Measurements from ENCODE around the gene TAGLN. TPM values are rescaled to one million over a fixed set of nuclear protein-coding genes. Genes with fewer than 3 reads are reported as not detected.

The TAGLN gene
- total and polyA plus RNA-seq, 4 donors, result 4,857 to 13,815 (median 11,407) TPM

DNA sequence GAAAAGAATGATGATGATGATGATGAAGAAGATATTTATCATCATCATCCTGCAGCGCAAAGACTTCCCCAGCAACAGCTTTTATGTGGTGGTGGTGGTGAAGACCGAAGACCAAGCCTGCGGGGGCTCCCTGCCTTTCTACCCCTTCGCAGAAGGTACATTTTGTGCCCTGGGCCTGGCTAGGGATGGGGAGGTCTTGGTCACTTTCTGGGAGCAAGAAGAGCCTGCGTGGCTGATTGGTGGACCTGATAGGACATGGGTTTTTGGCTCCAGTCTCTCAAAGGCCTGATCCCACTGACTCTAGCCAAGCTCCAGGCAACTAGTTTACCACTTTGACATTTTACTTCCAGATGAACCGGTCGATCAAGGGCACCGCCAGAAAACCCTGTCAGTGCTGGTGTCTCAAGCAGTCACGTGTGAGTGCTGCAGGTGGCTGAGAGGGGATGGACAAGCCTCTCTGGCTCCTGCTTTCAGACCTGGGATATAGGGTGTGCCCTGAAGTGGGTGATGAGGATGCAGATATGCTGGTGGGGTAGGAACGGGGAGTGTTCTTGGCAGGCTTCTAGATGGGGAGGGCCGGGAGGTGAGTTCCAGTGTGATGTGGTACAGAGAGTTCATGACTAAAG, 15.3 kb upstream of the TAGLN start:
- H3K4me1 ChIP-seq (ENCODE audit: control insufficient read depth in 1 of 2, insufficient read depth in 2 of 2, low read length in 2 of 2), result peaks cover 0 to 3% of the 10 kb centered on the region in 2 donors
- DNase-seq (peak; percentile 21 to 51), ATAC-seq (ENCODE audit: low FRiP score) (no peak)
- H3K9me3 ChIP-seq (ENCODE audit: control insufficient read depth, low read length), result no peaks in the 10 kb centered on the region
- no peaks in the 10 kb centered on the region for H3K36me3 ChIP-seq (ENCODE audit: control insufficient read depth in 1 of 2, insufficient read depth in 2 of 2, low read length in 1 of 2)
- WGBS, 2 donors, result 85 to 92% methylated on average over 11 of the region's 11 CpGs
- H3K27ac ChIP-seq (ENCODE audit: low read depth in 1 of 2, low read length in 2 of 2), result no peak overlapping the region
- H3K27me3 ChIP-seq (ENCODE audit: control insufficient read depth in 1 of 2, insufficient read depth in 2 of 2, low read length in 1 of 2), result no peaks in the 10 kb centered on the region
- no peak overlapping the region for H3K4me3 ChIP-seq (ENCODE audit: low read length in 2 of 2)
- intact Hi-C loops (cut with DNase I), result loop anchor here in 1 of 2 donors (5.0 kb wide), 1 partner anchor 43 kb away; no protein-coding TSS in a partner anchor

- Histone ChIP-seq H3K27me3 (ENCODE audit: control insufficient read depth in 1 of 2, insufficient read depth in 2 of 2, low read length in 1 of 2) (no peaks in the 10 kb centered on the region), H3K4me1 (ENCODE audit: control insufficient read depth in 1 of 2, insufficient read depth in 2 of 2, low read length in 2 of 2) (no peaks in the 10 kb centered on the region), H3K4me3 (ENCODE audit: low read length in 2 of 2) (no peak overlapping the region), H3K36me3 (ENCODE audit: control insufficient read depth in 1 of 2, insufficient read depth in 2 of 2, low read length in 1 of 2) (peaks cover 0 to 2% of the 10 kb centered on the region in 2 donors), H3K9me3 (ENCODE audit: control insufficient read depth, low read length) (no peaks in the 10 kb centered on the region), H3K27ac (ENCODE audit: low read depth in 1 of 2, low read length in 2 of 2) (no peak overlapping the region)
- WGBS, 2 donors, result 79 to 84% methylated on average over 5 of the region's 5 CpGs
- DNase-seq (no peak), ATAC-seq (ENCODE audit: low FRiP score) (no peak)
- intact Hi-C loops (cut with DNase I), result no loop called here
Observed at GRCh38 chr11:117185736-117186430, 13.3 kb upstream of the TAGLN start.

DNA sequence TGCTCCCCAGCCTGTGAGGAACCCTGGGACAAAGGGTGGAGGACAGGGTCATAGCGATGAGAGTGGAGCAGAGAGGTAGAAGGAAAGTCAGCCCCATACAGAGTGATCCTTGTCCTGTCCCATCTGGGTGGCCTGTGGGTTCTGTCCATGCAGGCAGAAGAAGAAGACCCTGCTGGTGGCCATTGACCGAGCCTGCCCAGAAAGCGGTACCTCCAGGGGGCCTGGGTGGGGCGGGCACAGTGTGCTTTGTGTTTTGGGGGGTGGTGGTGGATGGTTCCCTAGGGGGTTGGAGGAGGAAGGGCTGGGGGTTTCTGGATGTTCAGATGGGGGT, 12.8 kb upstream of the TAGLN start:
- no peak overlapping the region for H3K4me3 ChIP-seq (ENCODE audit: low read length in 2 of 2)
- intact Hi-C loops (cut with DNase I), result no loop called here
- DNase-seq (peak in 1 of 2 donors; percentile 55), ATAC-seq (ENCODE audit: low FRiP score) (no peak)
- no peak overlapping the region for H3K27ac ChIP-seq (ENCODE audit: low read depth in 1 of 2, low read length in 2 of 2)
- H3K4me1 ChIP-seq (ENCODE audit: control insufficient read depth in 1 of 2, insufficient read depth in 2 of 2, low read length in 2 of 2), result no peaks in the 10 kb centered on the region
- H3K36me3 ChIP-seq (ENCODE audit: control insufficient read depth in 1 of 2, insufficient read depth in 2 of 2, low read length in 1 of 2), result peaks cover 0 to 2% of the 10 kb centered on the region in 2 donors
- 93 to 98% methylated on average over 4 of the region's 4 CpGs for WGBS, 2 donors
- H3K9me3 ChIP-seq (ENCODE audit: control insufficient read depth, low read length), result no peaks in the 10 kb centered on the region
- H3K27me3 ChIP-seq (ENCODE audit: control insufficient read depth in 1 of 2, insufficient read depth in 2 of 2, low read length in 1 of 2), result no peaks in the 10 kb centered on the region

DNA sequence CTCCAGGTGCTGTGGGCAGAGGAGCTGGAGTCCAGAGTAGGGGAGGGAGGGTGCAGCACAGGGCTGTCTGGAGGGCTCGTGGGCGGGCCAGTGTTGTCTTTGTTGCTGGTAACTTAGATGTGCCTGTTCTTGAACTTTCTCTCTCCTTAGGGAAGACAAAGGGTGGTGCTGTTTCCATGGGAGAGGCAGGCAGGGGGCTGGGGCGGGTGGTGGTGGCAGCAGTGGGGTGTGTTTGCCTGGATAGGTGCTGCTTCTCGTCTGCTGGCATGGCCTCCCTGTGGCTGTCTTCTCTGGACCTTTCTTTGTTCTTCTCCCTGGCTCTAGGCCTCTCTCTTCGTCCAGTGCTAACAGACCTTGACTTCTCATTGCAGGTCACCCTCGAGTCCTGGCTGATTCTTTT, 12.2 kb upstream of the TAGLN start:
- H3K4me1 ChIP-seq (ENCODE audit: control insufficient read depth in 1 of 2, insufficient read depth in 2 of 2, low read length in 2 of 2), result no peaks in the 10 kb centered on the region
- DNase-seq (peak in 1 of 2 donors; percentile 65), ATAC-seq (ENCODE audit: low FRiP score) (no peak)
- peaks cover 0 to 2% of the 10 kb centered on the region in 2 donors for H3K36me3 ChIP-seq (ENCODE audit: control insufficient read depth in 1 of 2, insufficient read depth in 2 of 2, low read length in 1 of 2)
- H3K4me3 ChIP-seq (ENCODE audit: low read length in 2 of 2), result no peak overlapping the region
- H3K27me3 ChIP-seq (ENCODE audit: control insufficient read depth in 1 of 2, insufficient read depth in 2 of 2, low read length in 1 of 2), result no peaks in the 10 kb centered on the region
- 76 to 82% methylated on average over 6 of the region's 6 CpGs for WGBS, 2 donors
- intact Hi-C loops (cut with DNase I), result no loop called here
- H3K9me3 ChIP-seq (ENCODE audit: control insufficient read depth, low read length), result no peaks in the 10 kb centered on the region
- no peak overlapping the region for H3K27ac ChIP-seq (ENCODE audit: low read depth in 1 of 2, low read length in 2 of 2)

DNA sequence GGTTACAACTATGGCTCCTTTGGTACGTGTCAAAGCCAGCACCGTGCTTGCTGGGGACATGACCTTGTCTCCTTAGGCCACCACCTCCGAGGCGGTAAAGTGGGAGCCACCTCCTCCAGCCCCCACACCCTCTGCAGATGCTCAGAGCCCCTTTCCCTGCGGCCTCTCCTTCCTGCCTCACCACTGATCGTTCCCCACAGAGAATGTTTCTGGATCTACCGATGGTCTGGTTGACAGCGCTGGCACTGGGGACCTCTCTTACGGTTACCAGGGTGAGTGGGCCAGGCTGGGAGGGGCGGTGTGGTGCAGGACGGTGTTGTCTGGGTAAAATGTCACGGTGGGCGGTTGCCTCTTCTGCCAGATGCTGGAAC, 11.8 kb upstream of the TAGLN start:
- WGBS, 2 donors, result 87 to 89% methylated on average over 13 of the region's 13 CpGs
- Histone ChIP-seq H3K27ac (ENCODE audit: low read depth in 1 of 2, low read length in 2 of 2) (no peak overlapping the region), H3K9me3 (ENCODE audit: control insufficient read depth, low read length) (no peaks in the 10 kb centered on the region), H3K36me3 (ENCODE audit: control insufficient read depth in 1 of 2, insufficient read depth in 2 of 2, low read length in 1 of 2) (peaks cover 0 to 2% of the 10 kb centered on the region in 2 donors), H3K4me3 (ENCODE audit: low read length in 2 of 2) (no peak overlapping the region), H3K27me3 (ENCODE audit: control insufficient read depth in 1 of 2, insufficient read depth in 2 of 2, low read length in 1 of 2) (no peaks in the 10 kb centered on the region), H3K4me1 (ENCODE audit: control insufficient read depth in 1 of 2, insufficient read depth in 2 of 2, low read length in 2 of 2) (no peaks in the 10 kb centered on the region)
- DNase-seq (peak in 1 of 2 donors; percentile 63), ATAC-seq (ENCODE audit: low FRiP score) (no peak)
- intact Hi-C loops (cut with DNase I), result no loop called here

DNA sequence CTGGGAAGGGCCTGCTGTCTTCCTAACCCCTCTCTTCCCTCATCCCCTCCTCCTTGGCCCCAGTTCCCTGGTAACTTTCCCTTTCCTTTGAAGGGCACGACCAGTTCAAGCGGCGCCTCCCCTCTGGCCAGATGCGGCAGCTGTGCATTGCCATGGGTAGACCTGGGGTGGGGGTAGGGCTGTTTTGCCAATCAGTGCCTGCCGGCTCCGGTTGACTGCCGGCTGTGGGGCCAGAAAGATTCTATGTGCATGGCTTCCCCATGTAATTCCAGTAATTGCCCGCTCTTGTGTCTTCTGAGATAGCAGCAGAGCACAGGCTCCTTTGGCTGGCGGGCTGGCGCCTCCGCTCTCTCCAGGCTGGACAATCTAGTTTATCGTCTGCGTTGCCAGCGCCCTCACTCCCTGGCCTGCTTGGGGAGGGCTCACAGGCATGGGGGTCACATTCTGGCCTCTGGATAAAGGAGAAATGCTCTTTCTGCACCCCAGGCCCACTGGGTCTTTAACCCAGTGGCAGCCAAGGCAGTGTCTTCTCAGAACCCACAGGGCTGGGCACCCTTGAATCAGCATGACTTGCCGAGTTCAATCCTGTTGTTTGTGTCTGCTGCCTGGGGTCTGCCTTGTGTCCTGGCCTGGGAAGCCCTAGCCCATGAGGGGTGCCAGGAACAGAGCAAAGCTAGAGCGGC, 11.2 kb upstream of the TAGLN start:
- H3K27ac ChIP-seq (ENCODE audit: low read depth in 1 of 2, low read length in 2 of 2), result no peak overlapping the region
- intact Hi-C loops (cut with DNase I), result no loop called here

DNA sequence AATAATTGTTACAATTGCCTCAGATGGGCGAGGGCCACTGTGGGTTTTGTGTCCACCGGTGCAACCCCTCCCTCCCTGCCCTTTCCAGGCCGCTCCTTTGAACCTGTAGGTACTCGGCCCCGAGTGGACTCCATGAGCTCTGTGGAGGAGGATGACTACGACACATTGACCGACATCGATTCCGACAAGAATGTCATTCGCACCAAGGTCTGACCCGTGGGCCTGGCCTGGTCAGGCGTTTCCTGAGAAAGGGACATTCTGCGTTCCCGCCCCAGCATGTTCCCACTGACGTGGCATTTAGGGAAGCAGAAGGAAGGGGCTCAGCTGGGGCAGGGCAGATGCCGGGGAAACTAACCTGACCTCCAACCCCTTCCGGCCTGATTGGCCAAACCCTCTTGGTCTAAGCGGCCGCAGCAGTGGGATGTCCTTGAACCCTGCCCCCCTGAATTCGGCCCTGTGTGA, 10.5 kb upstream of the TAGLN start:
- WGBS, 2 donors, result 85 to 86% methylated on average over 20 of the region's 20 CpGs
- peak in 1 of 2 donors; percentile 77 for DNase-seq
- intact Hi-C loops (cut with DNase I), result no loop called here
- Histone ChIP-seq H3K9me3 (ENCODE audit: control insufficient read depth, low read length) (no peaks in the 10 kb centered on the region), H3K36me3 (ENCODE audit: control insufficient read depth in 1 of 2, insufficient read depth in 2 of 2, low read length in 1 of 2) (peaks cover 0 to 2% of the 10 kb centered on the region in 2 donors), H3K27me3 (ENCODE audit: control insufficient read depth in 1 of 2, insufficient read depth in 2 of 2, low read length in 1 of 2) (no peaks in the 10 kb centered on the region), H3K4me3 (ENCODE audit: low read length in 2 of 2) (no peak overlapping the region), H3K4me1 (ENCODE audit: control insufficient read depth in 1 of 2, insufficient read depth in 2 of 2, low read length in 2 of 2) (no peaks in the 10 kb centered on the region), H3K27ac (ENCODE audit: low read depth in 1 of 2, low read length in 2 of 2) (no peak overlapping the region)
- ATAC-seq (ENCODE audit: low FRiP score), result no peak

More for the DNA sequence above, 11.2 kb upstream of the TAGLN start:
- no peaks in the 10 kb centered on the region for H3K27me3 ChIP-seq (ENCODE audit: control insufficient read depth in 1 of 2, insufficient read depth in 2 of 2, low read length in 1 of 2)
- peak in 1 of 2 donors; percentile 67 for DNase-seq
- no peak overlapping the region for H3K4me3 ChIP-seq (ENCODE audit: low read length in 2 of 2)
- H3K4me1 ChIP-seq (ENCODE audit: control insufficient read depth in 1 of 2, insufficient read depth in 2 of 2, low read length in 2 of 2), result no peaks in the 10 kb centered on the region
- ATAC-seq (ENCODE audit: low FRiP score), result no peak
- peaks cover 0 to 2% of the 10 kb centered on the region in 2 donors for H3K36me3 ChIP-seq (ENCODE audit: control insufficient read depth in 1 of 2, insufficient read depth in 2 of 2, low read length in 1 of 2)
- 91 to 92% methylated on average over 16 of the region's 16 CpGs for WGBS, 2 donors
- H3K9me3 ChIP-seq (ENCODE audit: control insufficient read depth, low read length), result no peaks in the 10 kb centered on the region

GRCh38 chr11:117189191-117189940, 9.8 kb upstream of the TAGLN start:
- DNase-seq (peak; percentile 70 to 78), ATAC-seq (ENCODE audit: low FRiP score) (no peak)
- Histone ChIP-seq H3K4me3 (ENCODE audit: low read length in 2 of 2) (no peak overlapping the region), H3K9me3 (ENCODE audit: control insufficient read depth, low read length) (no peaks in the 10 kb centered on the region), H3K27ac (ENCODE audit: low read depth in 1 of 2, low read length in 2 of 2) (no peak overlapping the region), H3K4me1 (ENCODE audit: control insufficient read depth in 1 of 2, insufficient read depth in 2 of 2, low read length in 2 of 2) (no peaks in the 10 kb centered on the region), H3K36me3 (ENCODE audit: control insufficient read depth in 1 of 2, insufficient read depth in 2 of 2, low read length in 1 of 2) (peaks cover 0 to 2% of the 10 kb centered on the region in 2 donors), H3K27me3 (ENCODE audit: control insufficient read depth in 1 of 2, insufficient read depth in 2 of 2, low read length in 1 of 2) (no peaks in the 10 kb centered on the region)
- intact Hi-C loops (cut with DNase I), result no loop called here
- 92% methylated on average over 22 of the region's 22 CpGs for WGBS, 2 donors
